ENCODE measurements around the gene TBC1D32.

- TF ChIP-seq CTCF (IDR thresholded peaks at IDR 0.05) (no peak), POLR2A (IDR thresholded peaks at IDR 0.05) (no peak)
Observed at GRCh38 chr6:121105461-121105860, 228.8 kb downstream of the TBC1D32 start.
